SHP77 (cell line): ENCODE results near the gene USP32.
"Not testable (repeated sequence)": the region's sequence is repeated elsewhere in the genome, so short reads cannot be mapped to it uniquely, and the experiment has no call there.

Experiments used
- DNase-seq, 2 experiments: peaks; one replicate each; lab custom pipeline; 2025; lab: John Stamatoyannopoulos, UW

Gene USP32

DNA sequence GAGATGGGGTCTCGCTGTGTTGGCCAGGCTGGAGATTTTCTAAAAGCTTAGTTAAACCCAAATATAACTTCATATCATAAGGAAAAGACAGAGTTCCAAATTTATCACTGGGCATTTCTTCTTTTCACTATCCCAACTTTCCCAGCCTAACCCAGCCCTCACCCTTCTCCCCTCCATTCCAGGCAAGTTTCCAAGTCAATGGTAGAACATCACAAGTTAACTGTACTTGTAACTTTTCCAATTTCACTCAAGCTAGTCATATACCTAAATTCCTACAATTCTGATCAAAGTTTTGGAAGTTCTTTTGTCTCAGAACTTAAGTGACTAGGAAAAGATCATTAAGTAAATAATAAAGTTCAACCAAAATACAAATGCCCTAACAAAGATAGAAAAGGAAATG, 61.2 kb downstream of the USP32 start:
- DNase-seq = no peak

DNA sequence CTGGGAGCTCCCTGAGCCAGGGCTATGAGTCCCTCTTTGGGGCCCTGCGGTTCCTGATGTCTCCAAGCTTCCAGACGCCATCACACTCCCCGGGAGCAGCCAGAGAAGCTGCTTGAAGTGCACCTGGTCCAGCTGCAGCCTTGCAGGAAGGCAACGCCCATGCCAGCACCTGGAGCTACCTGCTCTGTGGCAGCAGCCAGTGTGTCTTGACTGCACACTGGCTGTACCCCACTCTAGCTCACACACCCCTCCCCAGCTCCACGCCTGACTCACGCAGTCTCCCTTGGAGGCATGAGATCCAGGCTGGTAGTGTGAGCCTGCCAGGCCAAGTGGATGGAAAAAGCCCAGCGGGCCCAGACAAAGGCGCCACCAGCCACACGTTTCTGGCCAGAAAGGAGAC, 63.3 kb downstream of the USP32 start:
- DNase-seq = peak; percentile 40 to 62

DNA sequence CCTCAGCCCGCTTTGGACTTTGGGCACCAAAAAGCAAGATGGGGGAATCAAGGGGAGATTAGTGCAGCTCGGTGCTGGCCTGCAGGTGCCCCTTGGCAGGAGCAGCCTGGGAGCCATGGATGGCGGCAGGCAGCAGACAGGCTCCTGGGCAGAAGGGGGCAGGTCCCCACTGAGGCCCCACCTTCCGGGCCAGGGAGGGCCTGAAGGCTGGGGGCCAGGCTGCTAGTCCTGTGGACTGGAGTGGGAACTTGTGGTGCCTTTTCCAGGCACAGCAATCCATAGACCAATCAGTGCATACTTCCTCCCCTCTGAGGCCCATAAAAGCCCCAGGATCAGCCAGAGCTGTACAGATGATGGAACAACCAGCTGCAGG, 64.0 kb downstream of the USP32 start:
- peak; percentile 39 to 62 for DNase-seq

DNA sequence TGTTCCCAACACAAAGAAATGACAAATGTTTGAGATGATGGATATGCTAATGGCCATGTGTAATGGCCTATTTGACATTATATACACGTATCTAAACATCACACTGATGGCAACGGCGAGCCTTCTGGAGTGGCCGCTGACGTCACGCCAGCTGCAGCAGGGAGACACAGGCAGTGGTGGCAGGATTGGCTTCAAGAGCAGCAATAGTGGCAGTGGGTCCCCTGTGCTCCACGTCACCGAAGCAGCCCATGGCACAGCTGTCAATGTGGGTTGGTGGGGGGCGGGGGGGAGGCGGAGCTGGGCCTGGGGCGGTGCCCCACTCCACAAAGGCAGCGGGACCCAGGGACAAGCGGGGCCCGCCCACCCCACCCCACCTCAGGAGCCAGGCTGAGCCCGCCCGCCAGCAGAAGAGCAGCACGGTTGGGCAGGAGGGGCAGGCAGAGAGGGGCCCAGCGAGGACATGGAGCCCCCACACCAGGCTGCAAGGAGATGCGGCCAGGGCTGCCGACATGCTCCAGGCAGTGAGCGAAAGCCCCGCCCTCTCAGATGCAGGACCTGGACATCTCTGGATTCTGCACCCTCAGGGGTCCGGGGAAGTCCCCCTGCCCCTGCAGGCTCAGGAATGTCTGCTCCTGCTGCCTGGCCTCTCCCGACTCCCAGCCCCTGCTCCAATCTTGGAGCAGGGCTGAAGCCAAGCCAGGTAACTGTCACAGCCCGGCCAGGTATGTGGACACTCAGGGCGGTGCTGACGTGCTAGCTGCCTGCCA, 64.6 kb downstream of the USP32 start:
- DNase-seq = peak; percentile 93 to 96

DNA sequence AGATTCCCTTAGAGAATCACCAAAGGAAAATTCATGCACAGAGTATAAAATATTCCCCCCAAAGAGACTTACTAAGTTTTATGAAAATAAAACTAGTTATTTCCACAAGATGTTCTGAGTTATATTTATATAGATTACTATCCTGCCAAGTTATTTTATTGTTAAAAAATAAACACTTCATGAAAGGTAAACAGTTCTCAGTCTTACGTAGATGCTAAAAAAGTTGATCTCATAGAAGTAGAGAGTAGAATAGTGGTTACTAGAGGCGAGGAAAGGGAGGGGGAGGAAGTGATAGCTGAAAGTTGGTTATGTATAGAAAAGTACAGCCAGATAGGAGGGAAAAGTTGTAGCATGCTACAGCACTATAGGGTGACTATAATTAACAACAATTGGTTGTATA, 65.2 kb downstream of the USP32 start:
- DNase-seq = no peak

DNA sequence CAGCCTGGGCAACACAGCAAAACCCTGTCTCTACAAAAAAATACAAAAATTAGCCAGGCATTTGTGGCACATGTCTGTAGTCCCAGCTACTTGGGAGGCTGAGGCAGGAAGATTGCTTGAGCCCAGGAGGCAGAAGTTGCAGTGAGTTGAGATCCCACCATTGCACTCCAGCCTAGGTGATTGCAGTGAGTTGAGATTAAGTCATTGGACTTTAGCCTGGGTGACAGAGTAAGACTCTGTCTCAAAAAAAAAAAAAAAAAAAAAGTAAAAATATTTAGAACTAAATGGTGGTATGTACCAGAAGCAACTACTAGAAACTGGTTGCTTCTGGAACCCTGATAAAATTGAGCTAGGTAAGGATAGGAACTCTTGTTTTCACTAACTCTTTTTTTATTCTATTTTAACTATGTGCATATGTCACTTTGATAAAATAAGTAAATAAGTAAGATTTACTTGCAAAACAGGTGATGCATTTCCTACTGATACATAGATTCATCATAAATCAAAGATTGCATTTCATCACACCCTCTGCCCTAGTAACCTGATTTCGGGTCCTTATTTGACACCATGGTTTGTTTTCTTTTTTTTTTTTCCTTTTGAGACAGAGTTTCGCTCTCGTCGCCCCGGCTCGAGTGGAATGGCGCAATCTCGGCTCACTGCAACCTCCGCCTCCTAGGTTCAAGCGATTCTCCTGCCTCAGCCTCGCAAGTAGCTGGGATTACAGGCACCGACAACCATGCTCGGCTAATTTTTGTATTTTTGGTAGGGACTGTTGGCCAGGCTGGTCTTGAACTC, 66.0 kb downstream of the USP32 start:
- DNase-seq = no peak

DNA sequence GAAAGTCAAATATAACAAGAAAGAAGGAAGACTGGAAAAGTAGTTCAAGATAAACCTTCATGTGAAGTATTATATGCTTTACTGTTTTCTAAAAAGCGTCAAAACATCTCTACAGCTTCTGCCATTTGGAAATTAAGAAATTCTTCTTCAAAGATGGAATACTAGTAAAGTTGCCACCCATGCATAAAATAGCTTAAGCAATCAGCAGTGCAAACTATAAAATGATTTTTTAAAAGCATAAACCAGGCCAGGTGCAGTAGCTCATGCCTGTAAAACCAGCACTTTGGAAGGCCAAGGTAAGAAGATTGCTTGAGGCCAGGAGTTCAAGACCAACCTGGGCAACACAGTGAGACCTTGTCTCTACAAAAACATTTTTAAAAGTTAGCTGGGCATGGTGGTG, 68.2 kb downstream of the USP32 start:
- no peak for DNase-seq

DNA sequence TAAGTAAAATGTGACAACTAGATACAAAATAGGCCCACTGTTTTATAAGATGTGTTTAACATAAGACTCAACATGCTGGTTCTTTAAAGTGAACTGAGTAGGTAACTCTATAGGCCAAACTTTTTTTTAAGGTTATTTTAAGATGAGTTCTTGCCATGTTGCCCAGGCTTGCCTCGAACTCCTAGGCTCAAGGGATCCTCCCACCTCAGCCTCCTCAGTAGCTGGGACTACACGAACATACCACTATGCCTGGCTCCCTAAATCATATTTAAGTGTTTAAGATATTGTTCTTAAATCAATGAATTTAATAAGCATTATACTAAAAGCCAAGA, 69.9 kb downstream of the USP32 start:
- no peak for DNase-seq

DNA sequence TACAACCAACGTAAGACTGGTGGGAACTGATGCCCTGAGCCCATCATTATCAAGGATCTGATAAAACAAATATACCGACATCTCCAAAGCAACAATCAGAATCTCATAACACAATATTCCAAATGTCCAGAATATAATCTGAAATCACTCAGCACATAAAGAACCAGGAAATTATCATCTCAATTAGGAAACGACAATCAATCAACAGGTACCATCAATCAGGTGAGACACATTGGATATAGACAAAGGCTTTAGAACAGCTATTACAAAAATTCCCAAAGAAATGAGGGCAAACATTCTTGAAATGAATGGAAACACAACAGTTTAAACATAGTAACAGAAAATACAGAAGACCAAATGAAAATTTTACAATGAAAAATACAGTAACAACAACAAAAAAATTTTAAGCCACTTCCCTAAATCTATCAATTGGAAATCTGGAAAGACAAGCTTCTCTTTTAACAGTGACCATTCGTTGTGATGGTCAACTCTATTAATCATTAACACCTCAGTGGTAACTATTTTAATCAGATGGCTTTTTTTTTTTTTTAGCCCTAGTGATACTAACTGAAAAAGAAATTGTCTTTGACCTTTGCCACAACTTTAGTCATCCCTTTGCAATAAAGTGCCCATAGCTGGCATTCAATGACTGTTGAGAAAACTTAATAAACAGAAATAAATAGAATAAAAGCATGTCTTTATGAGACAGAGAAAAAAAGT, 70.4 kb downstream of the USP32 start:
- no peak for DNase-seq

DNA sequence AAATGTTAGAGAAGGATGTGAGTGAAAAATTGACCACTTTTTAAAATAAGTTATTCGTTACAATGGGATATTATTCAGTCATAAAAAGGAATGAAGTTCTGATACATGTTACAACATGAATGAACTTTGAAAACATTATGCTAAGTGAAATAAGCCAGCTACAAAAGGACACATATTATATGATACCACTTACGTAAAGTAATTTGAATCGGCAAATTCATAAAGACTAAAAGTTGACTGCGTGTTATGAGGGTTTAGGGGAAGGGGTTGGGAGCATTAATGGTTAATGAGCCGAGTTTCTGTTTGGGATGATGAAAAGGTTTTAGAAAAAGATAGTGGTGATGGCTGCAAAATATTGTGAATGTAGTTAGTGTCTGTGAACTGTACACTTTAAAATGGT, 73.1 kb downstream of the USP32 start:
- DNase-seq = no peak

DNA sequence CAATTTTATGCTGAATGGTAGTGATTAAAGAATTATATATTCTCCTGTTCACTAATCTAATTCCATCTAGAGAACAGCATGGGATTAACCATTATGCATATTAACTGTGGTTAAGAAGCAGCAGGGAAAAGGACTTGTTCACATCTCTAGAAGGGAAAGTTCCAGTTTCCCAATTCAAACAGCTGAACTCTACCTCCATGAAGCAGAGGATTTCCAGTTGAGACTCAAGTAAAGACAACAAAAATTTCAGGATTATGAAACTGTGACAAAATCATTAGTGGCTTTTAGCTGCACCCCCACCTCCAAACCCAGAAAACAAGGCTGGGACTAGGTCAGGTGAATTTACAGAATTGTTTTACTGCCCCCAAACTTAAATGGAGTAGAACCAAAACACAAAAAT, 73.6 kb downstream of the USP32 start:
- DNase-seq = no peak

DNA sequence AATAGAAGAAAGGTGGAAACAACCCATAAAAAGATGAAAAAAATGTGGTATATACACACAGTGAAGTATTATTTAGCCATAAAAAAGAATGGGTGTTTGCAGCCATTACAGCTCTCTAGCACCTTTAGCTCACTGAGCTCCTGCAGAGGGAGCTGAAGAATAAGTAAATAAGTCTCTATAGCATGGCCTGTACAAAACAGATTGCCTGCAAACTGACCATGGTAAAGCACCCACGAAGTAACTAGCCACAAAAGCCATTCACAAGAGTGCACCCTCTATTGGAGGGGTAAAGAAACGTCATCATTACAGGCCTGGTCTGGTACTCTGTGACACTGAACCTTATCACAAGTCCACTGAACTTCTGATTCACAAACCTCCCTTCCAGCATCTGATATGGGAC, 76.3 kb downstream of the USP32 start:
- peak in 1 of 2 experiments; percentile 5 for DNase-seq

DNA sequence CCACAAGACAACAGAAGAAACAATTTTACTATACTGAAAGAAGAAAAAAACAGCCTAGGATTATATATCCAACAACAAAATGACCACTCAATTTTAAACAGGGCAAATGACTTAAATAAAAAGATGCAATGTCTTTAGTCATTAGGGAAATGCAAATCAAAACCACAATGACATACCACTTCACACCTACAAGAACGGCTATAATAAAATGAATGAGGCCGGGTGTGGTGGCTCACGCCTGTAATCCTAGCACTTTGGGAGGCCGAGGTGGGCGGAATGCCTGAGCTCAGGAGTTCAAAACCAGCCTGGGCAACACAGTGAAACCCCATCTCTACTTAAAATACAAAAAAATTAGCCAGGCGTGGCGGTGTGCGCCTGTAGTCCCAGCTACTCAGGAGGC, 77.0 kb downstream of the USP32 start:
- DNase-seq = not testable (repeated sequence)

DNA sequence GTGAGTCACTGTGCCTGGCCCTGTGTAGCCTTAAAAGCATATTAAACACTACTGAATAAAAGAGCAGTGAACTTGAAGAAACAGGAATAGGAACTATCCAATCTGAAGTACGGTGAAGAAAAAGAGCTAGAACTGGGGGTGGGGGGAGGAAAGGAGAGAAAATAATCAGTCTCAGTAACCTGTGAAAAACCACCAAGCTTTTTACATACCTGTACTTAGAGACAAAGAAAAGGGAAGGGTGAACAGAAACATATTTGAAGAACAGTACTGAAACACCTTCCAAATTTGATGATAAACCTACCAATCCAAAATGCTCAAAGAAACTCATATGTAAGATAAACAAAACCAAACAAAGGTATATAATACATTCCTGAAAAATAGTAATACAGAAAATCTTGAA, 77.5 kb downstream of the USP32 start:
- DNase-seq = no peak

DNA sequence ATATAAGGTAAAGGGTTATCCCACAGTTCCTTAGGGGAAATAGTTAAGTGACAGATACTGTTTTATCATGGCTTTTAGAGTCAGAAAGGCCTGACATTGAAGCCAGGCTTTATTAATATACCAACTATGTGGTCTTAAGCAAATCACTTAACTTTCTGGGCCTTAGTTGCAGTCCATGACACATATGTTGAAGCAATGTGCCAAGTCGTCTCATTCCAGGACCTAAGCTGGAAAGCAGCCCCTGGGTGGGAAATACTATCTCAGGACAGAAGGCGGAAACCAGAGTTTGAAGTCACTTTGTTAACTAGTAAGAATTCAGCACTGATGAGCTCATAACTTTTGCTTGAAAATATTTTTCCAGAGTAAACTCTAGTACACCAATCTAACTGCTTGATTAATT, 80.0 kb downstream of the USP32 start:
- DNase-seq = no peak

DNA sequence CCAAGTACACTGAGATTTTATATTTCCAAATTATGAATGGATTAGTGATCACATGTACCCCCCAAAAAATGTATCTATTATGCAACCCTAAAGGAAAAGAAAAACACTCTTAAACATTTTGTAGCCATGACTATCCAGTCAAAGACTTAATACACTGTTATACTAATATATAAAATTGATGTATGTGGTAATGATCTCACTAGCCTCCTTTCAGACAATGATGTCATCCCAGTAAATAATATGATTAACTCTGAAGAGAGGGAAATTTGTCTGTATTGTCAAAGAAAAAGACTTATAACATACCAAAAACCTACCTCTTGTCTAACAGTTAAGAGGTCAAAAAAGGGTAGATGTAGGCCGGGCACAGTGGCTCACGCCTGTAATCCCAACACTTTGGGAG, 80.7 kb downstream of the USP32 start:
- no peak for DNase-seq

DNA sequence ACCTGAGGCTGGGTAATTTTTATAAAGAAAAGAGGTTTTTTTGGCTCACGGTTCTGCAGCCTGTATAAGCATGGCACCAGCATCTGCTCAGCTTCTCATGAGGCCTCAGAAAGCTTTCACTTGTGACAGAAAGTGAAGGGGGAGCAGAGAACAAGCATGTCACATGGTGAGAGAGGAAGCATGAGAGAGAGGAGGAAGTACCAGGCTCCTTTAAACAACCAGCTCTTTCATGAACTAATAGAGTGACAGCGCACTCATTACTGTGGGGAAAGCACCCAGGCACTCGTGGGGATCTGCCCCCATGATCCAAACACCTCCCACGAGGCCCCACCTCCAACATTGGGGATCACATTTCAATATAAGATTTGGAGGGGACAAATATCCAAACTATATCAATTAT, 86.8 kb downstream of the USP32 start:
- DNase-seq = no peak

DNA sequence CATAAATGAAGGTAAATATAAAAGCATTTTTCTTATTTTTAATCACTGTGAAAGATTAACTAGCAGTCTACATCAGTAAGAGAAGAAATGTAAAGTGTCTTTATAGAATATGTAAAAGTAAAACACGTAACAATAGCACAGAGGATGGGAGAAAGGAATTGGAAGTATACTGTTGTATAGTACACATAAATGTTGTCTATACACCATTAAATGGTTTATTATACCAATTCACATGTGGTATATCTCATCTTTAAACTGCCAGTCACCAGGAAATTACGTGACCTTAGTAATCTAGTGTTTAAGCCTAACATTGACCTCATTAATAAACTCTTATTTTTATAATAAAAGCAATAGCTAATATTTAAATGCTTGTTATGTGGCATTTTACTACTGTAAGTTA, 87.4 kb downstream of the USP32 start:
- no peak for DNase-seq

DNA sequence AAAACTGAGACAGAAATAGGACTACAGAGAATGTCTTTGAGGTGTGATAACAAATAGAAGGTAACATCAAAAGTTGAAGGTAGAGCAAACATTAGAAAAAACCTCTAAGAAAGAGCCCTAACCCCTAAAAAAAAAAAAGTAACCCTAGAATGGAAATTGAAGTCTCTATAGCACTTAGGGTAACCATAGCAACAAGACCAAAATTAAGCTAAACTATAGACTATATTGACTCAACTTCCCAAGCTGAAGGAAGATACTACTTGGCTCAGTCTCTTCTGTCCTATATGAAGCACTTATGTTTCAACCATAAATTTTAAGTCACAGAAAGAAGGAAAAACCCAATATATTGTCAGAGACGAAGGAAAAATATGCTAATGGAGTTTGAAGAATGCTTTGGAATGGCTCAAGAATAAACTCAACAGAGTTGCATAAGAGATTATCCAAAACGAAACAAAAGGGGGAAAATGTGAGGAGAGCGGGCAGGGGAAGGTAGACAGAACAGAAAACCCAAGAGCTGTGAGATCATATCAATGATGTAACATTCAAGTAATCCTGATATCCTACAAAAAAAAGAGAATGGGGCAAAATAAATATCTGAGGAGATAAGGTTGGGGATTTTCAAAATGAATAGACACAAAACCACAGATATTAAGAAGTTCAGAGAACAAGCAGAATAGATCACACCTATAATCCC, 88.4 kb downstream of the USP32 start:
- DNase-seq = no peak

DNA sequence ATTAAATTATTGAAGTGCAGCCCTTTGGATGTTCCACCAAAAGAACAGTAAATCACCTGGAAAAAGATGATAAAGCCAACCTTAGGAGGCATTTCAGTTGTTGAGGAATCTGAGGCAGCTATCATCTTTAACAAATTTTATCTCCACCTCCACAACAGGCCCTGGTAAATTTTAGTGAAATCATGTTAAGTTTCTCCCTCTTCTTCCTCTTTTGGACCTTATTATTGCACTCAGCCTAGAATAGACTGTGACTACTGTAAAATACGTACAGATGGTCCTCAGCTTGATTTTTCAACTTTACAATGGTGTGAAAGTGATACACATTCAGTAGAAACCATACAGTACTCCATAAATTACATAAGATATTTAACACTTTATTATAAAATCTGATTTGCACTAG, 90.3 kb downstream of the USP32 start:
- no peak for DNase-seq

DNA sequence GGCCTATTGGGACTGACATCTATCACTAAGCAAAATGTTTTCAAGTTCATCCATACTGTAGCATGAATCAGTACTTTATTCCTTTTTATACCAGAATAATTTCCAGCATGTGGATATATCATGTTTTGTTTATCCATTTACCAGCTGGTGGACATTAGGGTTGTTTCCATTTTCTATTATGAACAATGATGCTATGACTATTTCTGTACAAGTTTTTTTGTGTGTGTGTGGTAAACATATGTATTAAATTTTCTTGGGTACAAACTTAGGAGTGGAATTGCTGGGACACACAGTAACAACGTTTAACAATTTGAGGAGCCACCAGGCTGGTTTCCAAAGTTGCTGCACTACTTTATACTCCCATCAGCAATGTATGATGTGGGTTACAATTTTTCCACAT, 91.0 kb downstream of the USP32 start:
- no peak for DNase-seq

DNA sequence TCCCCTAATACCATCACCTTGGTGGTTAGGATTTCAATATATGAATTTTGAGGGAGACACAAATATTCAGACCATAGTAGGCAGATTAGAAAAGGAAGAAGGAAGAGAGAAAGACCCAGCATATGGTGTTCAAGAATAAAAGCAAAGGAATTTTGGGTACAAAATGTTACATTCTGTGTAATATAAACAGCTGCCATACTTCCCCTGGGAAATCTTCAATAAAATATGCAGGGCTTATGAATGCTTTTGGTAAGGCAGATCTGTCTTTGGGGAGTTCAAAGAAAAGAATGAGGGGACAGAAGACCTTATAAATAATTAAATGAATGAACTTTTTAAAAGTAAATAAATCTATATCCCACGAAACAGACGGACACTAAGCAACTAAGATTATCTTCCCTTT, 91.9 kb downstream of the USP32 start:
- DNase-seq = no peak
